H1 (cell line): ENCODE data around the gene TRIM56. TPM values are rescaled to one million over a fixed set of nuclear protein-coding genes. Genes with fewer than 3 reads are reported as not detected.

Source experiments
- CHD1 ChIP-seq: IDR thresholded peaks from 2 replicates; pipeline ENCODE4 v1.6.1; 2012; ENCODE audit warnings: low read depth, low read length, improper control_type of control experiment
- MAX ChIP-seq: IDR thresholded peaks from 2 replicates; pipeline ENCODE4 v1.6.1; 2012; ENCODE audit warnings: inconsistent platforms
- polyA plus RNA-seq, 7 experiments: library from polyadenylated mRNA; depleted of rRNA in 3 of 7; stranded (reverse) in 5 of 7; unstranded in 2 of 7; fragments of >200 nt in 5 of 7; fragments of 200-250 nt in 2 of 7; gene quantifications; 1 replicate in 5 of 7; 2 replicates in 1 of 7; 4 replicates in 1 of 7; pipeline versions ENCODE4 v1.2.1 to v1.2.3, GENCODE V29; 2011 to 2013; ENCODE audit warnings: missing spikeins in 2 of 7, mixed read lengths in 2 of 7
- total RNA-seq: library from RNA; stranded (reverse); fragmentation: NEBNext Ultra II Directional; extraction: Animal tissue kit (Norgen Biotek cat#: 25700); gene quantifications from 2 replicates; pipeline ENCODE4 v1.2.1, GENCODE V29; 2021

The TRIM56 gene
- total and polyA plus RNA-seq, 2 of the 8 experiments (the other 6 are each of a cell fraction or from before 2014, with no cell fraction given) = 2.0 to 17.5 TPM

DNA sequence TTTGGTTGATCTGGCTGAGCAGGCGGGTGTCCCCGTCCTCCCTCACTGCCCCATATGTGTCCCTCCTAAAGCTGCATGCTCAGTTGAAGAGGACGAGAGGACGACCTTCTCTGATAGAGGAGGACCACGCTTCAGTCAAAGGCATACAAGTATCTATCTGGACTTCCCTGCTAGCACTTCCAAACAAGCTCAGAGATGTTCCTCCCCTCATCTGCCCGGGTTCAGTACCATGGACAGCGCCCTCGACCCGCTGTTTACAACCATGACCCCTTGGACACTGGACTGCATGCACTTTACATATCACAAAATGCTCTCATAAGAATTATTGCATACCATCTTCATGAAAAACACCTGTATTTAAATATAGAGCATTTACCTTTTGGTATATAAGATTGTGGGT is 26.9 kb upstream of the TRIM56 start (continued):
- TF ChIP-seq CHD1 (no peak), MAX (0 out of 2 replicates have a peak, but pooled peaks have one; percentile 9)
- TF ChIP-seq, all 59 proteins: peak for 3
